KMS-11 (cell line): Measurements from ENCODE around the gene C16orf86.

Source experiments
- H2AFZ ChIP-seq: fragments of 200-600 bp; sonication (generic); 2 replicates; pipeline ENCODE4 v1.6.1; 2016; ENCODE audit warnings: antibody characterized with exemption, mixed run types, low read depth
- H3K27ac ChIP-seq: fragments of 200-600 bp; sonication (generic); 2 replicates; pipeline ENCODE4 v1.6.1; 2016; ENCODE audit warnings: mild to moderate bottlenecking, mixed run types
- H3K27me3 ChIP-seq: fragments of 200-600 bp; sonication (generic); 2 replicates; pipeline ENCODE4 v1.6.1; 2017; ENCODE audit warnings: mild to moderate bottlenecking, low read depth, mixed run types, moderate library complexity; ENCODE audit not compliant: insufficient read depth
- H3K36me3 ChIP-seq: fragments of 200-600 bp; sonication (generic); 2 replicates; pipeline ENCODE4 v1.6.1; 2017; ENCODE audit warnings: mild to moderate bottlenecking, mixed run types; ENCODE audit not compliant: insufficient read depth
- H3K4me1 ChIP-seq: fragments of 200-600 bp; sonication (generic); 2 replicates; pipeline ENCODE4 v1.6.1; 2016; ENCODE audit warnings: mild to moderate bottlenecking, low read depth, mixed run types; ENCODE audit not compliant: poor library complexity, severe bottlenecking
- H3K4me2 ChIP-seq: fragments of 200-600 bp; sonication (generic); 2 replicates; pipeline ENCODE4 v1.7.0; 2016; ENCODE audit warnings: mild to moderate bottlenecking, mixed run types
- H3K4me3 ChIP-seq: fragments of 200-600 bp; sonication (generic); IDR thresholded peaks from 2 replicates; pipeline ENCODE4 v1.6.1; 2017; ENCODE audit warnings: low read depth, low read length, mixed read lengths; ENCODE audit not compliant: insufficient read depth
- H3K79me2 ChIP-seq: fragments of 200-600 bp; sonication (generic); 2 replicates; pipeline ENCODE4 v1.6.1; 2016; ENCODE audit warnings: low read depth, mixed run types; ENCODE audit not compliant: insufficient read depth
- H3K9ac ChIP-seq: fragments of 200-600 bp; sonication (generic); 2 replicates; pipeline ENCODE4 v1.6.1; 2016; ENCODE audit warnings: mild to moderate bottlenecking, mixed run types
- H4K20me1 ChIP-seq: fragments of 200-600 bp; sonication (generic); 2 replicates; pipeline ENCODE4 v1.6.1; 2016; ENCODE audit warnings: mild to moderate bottlenecking, mixed run types; ENCODE audit not compliant: insufficient read depth
- TF ChIP-seq, protein P1 (sequence below): fragments of 200-600 bp; sonication (generic); conservative IDR thresholded peaks from 2 replicates; pipeline ENCODE4 v1.6.1; 2017; ENCODE audit warnings: low read depth, mild to moderate bottlenecking, antibody characterized with exemption, low read length, moderate library complexity, mixed read lengths

Gene C16orf86

DNA sequence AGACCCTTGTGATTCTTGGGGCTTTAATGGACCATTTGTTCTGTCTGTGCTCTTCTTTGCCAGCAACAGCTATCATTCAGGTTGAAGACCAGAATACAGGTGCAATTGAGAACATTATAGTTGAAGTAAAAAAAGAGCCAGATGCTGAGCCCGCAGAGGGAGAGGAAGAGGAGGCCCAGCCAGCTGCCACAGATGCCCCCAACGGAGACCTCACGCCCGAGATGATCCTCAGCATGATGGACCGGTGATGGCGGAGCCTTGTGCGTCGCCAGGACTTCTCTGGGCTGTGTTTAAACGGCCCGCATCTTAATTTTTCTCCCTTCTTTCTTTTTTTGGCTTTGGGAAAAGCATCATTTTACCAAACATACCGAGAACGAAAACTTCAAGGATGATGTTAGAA is 29.0 kb upstream of the C16orf86 start:
- no peak overlapping the region for H3K27ac ChIP-seq

DNA sequence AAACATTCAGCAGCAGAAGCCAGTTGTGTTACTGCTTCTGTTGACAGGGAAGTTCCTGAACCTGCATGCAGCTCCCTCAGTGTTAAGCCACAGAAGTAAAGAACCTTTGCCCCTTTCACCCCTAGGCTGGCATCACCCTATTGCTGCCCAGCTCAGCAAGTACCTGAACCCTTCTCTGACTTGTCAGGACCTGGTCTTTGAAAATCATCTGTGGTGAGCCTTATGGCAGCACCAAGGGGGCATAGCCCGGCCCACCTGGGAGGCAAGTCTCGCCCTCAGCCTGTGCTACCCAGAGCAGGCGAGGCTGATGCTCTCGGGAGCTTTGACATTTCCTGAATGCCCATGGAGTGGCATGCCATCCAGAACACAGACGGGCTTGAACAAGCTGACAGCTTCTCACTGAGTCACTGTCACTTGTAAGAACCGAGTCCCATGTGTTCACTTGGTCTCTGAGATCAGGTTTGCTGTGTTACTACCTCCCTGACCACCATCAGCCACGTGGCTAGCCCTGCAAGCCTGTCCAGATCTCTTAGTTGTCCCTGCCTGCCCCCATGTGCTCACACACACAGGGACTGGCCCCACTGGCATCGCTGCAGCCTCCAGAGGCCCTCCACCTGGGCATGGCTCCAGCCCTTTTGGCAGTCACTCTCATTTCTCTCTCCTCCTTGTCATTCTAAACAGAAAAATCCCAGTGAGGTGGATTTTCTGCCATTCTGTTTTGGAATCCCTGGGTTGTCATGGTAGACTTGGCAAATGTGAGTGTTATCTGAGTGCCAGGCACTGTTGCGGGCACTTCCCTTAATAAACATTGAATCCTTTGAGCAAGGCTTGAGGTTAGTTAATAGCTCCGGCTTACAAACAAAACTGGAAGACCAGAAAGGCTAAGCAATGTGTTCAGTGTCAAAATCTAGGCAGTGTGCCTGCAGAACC is 24.6 kb upstream of the C16orf86 start:
- Histone ChIP-seq H3K36me3 (no peaks in the 10 kb centered on the region), H3K4me2 (no peak overlapping the region), H3K4me3 (no peak overlapping the region), H3K9ac (no peak overlapping the region), H4K20me1 (no peaks in the 10 kb centered on the region), H2AFZ (no peak overlapping the region), H3K79me2 (peaks cover 10% of the 10 kb centered on the region; the same call in 1 of the 2 replicates), H3K4me1 (peaks cover 12% of the 10 kb centered on the region), H3K27me3 (no peaks in the 10 kb centered on the region), H3K27ac (no peak overlapping the region)
- TF ChIP-seq, protein P1, sequence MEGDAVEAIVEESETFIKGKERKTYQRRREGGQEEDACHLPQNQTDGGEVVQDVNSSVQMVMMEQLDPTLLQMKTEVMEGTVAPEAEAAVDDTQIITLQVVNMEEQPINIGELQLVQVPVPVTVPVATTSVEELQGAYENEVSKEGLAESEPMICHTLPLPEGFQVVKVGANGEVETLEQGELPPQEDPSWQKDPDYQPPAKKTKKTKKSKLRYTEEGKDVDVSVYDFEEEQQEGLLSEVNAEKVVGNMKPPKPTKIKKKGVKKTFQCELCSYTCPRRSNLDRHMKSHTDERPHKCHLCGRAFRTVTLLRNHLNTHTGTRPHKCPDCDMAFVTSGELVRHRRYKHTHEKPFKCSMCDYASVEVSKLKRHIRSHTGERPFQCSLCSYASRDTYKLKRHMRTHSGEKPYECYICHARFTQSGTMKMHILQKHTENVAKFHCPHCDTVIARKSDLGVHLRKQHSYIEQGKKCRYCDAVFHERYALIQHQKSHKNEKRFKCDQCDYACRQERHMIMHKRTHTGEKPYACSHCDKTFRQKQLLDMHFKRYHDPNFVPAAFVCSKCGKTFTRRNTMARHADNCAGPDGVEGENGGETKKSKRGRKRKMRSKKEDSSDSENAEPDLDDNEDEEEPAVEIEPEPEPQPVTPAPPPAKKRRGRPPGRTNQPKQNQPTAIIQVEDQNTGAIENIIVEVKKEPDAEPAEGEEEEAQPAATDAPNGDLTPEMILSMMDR = no peak

More for the DNA sequence above, 29.0 kb upstream of the C16orf86 start:
- Histone ChIP-seq H3K4me1 (no peaks in the 10 kb centered on the region), H3K4me2 (no peak overlapping the region), H3K79me2 (no peaks in the 10 kb centered on the region), H2AFZ (no peak overlapping the region), H3K4me3 (no peak overlapping the region), H3K36me3 (no peaks in the 10 kb centered on the region), H3K9ac (no peak overlapping the region), H4K20me1 (no peaks in the 10 kb centered on the region), H3K27me3 (no peaks in the 10 kb centered on the region)
- TF ChIP-seq, protein P1 = no peak

DNA sequence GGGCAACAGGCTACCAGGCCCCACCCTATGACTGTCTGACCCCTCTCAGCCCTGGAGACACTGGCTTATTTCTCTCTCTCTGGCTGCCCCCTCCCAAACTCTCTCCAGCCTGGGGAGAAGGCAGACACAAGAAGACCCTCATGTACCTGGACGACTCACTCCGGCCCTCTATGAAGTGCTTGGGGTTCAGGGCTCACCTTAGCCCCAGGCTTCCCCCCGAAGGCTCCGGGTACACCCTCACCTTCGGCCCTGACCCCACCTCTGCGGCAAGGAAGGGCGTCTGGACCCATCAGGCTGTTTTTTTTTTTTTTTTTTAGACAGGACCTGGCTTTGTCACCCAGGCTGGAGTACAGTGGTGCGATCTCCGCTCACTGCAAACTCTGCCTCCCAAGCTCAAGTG is 22.6 kb upstream of the C16orf86 start:
- Histone ChIP-seq H2AFZ (peak overlapping the region; percentile 88; the same call in 1 of the 2 replicates), H3K36me3 (no peaks in the 10 kb centered on the region; the same call in 1 of the 2 replicates), H3K27ac (no peak overlapping the region), H3K9ac (peak overlapping the region; percentile 96; the same call in 1 of the 2 replicates), H3K4me2 (peak overlapping the region; percentile 49), H3K79me2 (peaks cover 10% of the 10 kb centered on the region; the same call in 1 of the 2 replicates), H3K27me3 (no peaks in the 10 kb centered on the region), H3K4me1 (peaks cover 12% of the 10 kb centered on the region), H3K4me3 (no peak overlapping the region), H4K20me1 (no peaks in the 10 kb centered on the region)
- TF ChIP-seq, protein P1 = no peak

DNA sequence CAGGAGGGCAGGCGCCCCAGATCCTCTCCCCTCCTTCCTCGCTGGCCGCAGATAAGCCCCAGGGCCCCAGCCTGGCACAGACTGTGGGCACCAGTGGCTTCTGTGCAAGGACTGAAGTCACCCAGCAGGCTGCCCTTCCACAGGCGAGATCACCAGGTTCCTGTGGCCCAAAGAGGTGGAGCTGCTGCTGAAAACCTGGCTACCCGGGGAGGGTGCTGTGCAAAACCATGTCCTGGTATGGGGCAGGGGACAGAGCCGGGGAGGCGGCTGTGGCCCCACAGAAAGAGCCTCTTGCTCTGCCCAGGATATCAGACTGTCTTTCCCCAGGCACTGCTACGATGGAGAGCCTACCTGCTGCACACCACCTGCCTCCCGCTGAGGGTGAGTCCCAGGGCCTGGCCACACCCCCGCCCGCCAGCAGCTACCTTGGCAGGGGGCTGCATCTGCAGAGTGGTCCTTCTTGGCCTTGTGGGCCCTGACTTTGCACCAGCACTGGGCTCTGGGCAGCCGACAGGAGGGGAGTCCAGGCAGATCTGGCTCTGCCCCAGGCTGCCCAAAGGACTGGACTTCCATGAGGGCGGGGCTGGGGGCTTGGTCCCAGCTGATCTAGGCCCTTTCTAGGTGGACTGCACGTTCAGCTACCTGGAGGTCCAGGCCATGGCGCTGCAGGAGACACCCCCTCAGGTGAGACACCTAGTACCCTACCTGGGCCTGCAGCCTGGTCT is 21.1 kb upstream of the C16orf86 start:
- H2AFZ ChIP-seq = peak overlapping the region; percentile 88
- peaks cover 12% of the 10 kb centered on the region for H3K4me1 ChIP-seq
- peak overlapping the region; percentile 87 for H3K27ac ChIP-seq
- H3K27me3 ChIP-seq = no peaks in the 10 kb centered on the region
- H3K79me2 ChIP-seq = peaks cover 10% of the 10 kb centered on the region; the same call in 1 of the 2 replicates
- H3K4me3 ChIP-seq = no peak overlapping the region
- H3K36me3 ChIP-seq = no peaks in the 10 kb centered on the region; the same call in 1 of the 2 replicates
- H4K20me1 ChIP-seq = no peaks in the 10 kb centered on the region
- peak overlapping the region; percentile 96 for H3K9ac ChIP-seq
- H3K4me2 ChIP-seq = peak overlapping the region; percentile 52
- TF ChIP-seq, protein P1 = no peak
